Neuronal stem cell (in vitro differentiated cells): ENCODE results near the gene ABHD5.

Source experiments
- DNase-seq: peaks from one replicate; pipeline ENCODE4 v3.0.0-alpha.2; 2013; ENCODE audit warnings: low spot score
- H2AFZ ChIP-seq: one replicate; pipeline ENCODE4 v1.6.1; 2013; ENCODE audit warnings: mild to moderate bottlenecking, low read length, inconsistent platforms
- H2AK5ac ChIP-seq: 2 replicates; pipeline ENCODE4 v1.6.1; 2013; ENCODE audit warnings: low read depth, mild to moderate bottlenecking, inconsistent platforms, low read length, moderate library complexity, mixed read lengths
- H2BK120ac ChIP-seq: 2 replicates; pipeline ENCODE4 v1.6.1; 2013; ENCODE audit warnings: low read depth, mild to moderate bottlenecking, inconsistent platforms, low read length, moderate library complexity, mixed read lengths
- H2BK12ac ChIP-seq: one replicate; pipeline ENCODE4 v1.6.1; 2013; ENCODE audit warnings: low read length, inconsistent platforms
- H2BK15ac ChIP-seq: 2 replicates; pipeline ENCODE4 v1.6.1; 2013; ENCODE audit warnings: mild to moderate bottlenecking, low read length, inconsistent platforms, mixed read lengths
- H2BK5ac ChIP-seq: one replicate; pipeline ENCODE4 v1.6.1; 2013; ENCODE audit warnings: inconsistent platforms, mild to moderate bottlenecking, low read length, moderate library complexity
- H3K14ac ChIP-seq: one replicate; pipeline ENCODE4 v1.6.1; 2013; ENCODE audit warnings: low read length, inconsistent platforms
- H3K18ac ChIP-seq: 2 replicates; pipeline ENCODE4 v1.6.1; 2013; ENCODE audit warnings: low read length, inconsistent platforms
- H3K23ac ChIP-seq: 2 replicates; pipeline ENCODE4 v1.6.1; 2013; ENCODE audit warnings: low read depth, mild to moderate bottlenecking, mixed read lengths, low read length, inconsistent platforms; ENCODE audit not compliant: poor library complexity
- H3K27ac ChIP-seq: replicated peaks from 3 replicates; pipeline ENCODE4 v1.5.1; 2013; ENCODE audit warnings: low read length, inconsistent platforms
- H3K27me3 ChIP-seq, 3 experiments: 2 replicates each; pipeline ENCODE4 v1.6.1; 2013; ENCODE audit warnings: low read length in 3 of 3, mild to moderate bottlenecking in 2 of 3, inconsistent platforms in 1 of 3, low read depth in 1 of 3, mixed read lengths in 1 of 3, moderate library complexity in 1 of 3; ENCODE audit not compliant: control insufficient read depth in 3 of 3, insufficient read depth in 3 of 3
- H3K36me3 ChIP-seq, 2 donors: replicated peaks in 1 of 2; 2 replicates each; pipeline ENCODE4 v1.6.1; 2013; ENCODE audit warnings: low read length in 2 of 2; ENCODE audit not compliant: control insufficient read depth in 2 of 2, insufficient read depth in 2 of 2
- H3K4ac ChIP-seq: 2 replicates; pipeline ENCODE4 v1.6.1; 2013; ENCODE audit warnings: inconsistent platforms, mild to moderate bottlenecking, low read length, moderate library complexity
- H3K4me1 ChIP-seq, 2 donors: 1 replicate in 1 of 2; 2 replicates in 1 of 2; pipeline ENCODE4 v1.6.1; 2013; ENCODE audit warnings: low read length in 2 of 2, low read depth in 1 of 2; ENCODE audit not compliant: control insufficient read depth in 2 of 2, insufficient read depth in 1 of 2
- H3K4me2 ChIP-seq: one replicate; pipeline ENCODE4 v1.6.1; 2013; ENCODE audit warnings: mild to moderate bottlenecking, low read length, inconsistent platforms; ENCODE audit not compliant: insufficient read depth, poor library complexity, severe bottlenecking
- H3K4me3 ChIP-seq, 2 donors: 2 replicates each; pipeline ENCODE4 v1.5.1; 2013; ENCODE audit warnings: low read length in 2 of 2, mild to moderate bottlenecking in 2 of 2, inconsistent platforms in 1 of 2, moderate library complexity in 1 of 2
- H3K79me1 ChIP-seq: one replicate; pipeline ENCODE4 v1.6.1; 2013; ENCODE audit warnings: low read depth, mild to moderate bottlenecking, inconsistent platforms, low read length, moderate library complexity
- H3K9ac ChIP-seq: one replicate; pipeline ENCODE4 v1.6.1; 2013; ENCODE audit warnings: mild to moderate bottlenecking, low read depth, low read length, inconsistent platforms; ENCODE audit not compliant: poor library complexity
- H3K9me3 ChIP-seq, 2 donors: replicated peaks in 1 of 2; 2 replicates each; pipeline versions ENCODE3 to v1.6.1; 2013; ENCODE audit warnings: low read length in 2 of 2, mild to moderate bottlenecking in 2 of 2, inconsistent platforms in 1 of 2, low read depth in 1 of 2, mixed read lengths in 1 of 2, moderate library complexity in 1 of 2; ENCODE audit not compliant: control insufficient read depth in 2 of 2, insufficient read depth in 1 of 2
- H4K8ac ChIP-seq: one replicate; pipeline ENCODE4 v1.6.1; 2013; ENCODE audit warnings: low read depth, mild to moderate bottlenecking, inconsistent platforms, low read length, moderate library complexity
- H4K91ac ChIP-seq: one replicate; pipeline ENCODE4 v1.6.1; 2013; ENCODE audit warnings: low read length, low read depth, mild to moderate bottlenecking, inconsistent platforms; ENCODE audit not compliant: poor library complexity
- WGBS, 2 donors: extraction: QIAGEN DNeasy Blood & Tissue Kit; methylation state at CpG; one replicate each; pipeline ENCODE4 v1.1.7; 2013; ENCODE audit warnings: missing lambda C conversion rate in 2 of 2, mixed read lengths in 1 of 2; ENCODE audit not compliant: insufficient read length in 2 of 2, insufficient replicate concordance in 1 of 2; ENCODE audit errors: extremely low coverage in 2 of 2; 5-methylcytosine and 5-hydroxymethylcytosine counted together

ABHD5 gene

GRCh38 chr3:43758592-43759225 lies 68.0 kb downstream of the ABHD5 start:
- no peak for DNase-seq
- Histone ChIP-seq H2AFZ (no peak overlapping the region), H2BK12ac (no peak overlapping the region), H4K8ac (no peak overlapping the region), H3K27ac (no peak overlapping the region), H3K79me1 (no peaks in the 10 kb centered on the region), H3K14ac (no peak overlapping the region), H2BK5ac (no peak overlapping the region), H3K23ac (no peak overlapping the region), H3K9ac (no peak overlapping the region), H3K9me3 (no peaks in the 10 kb centered on the region), H3K27me3 (no peaks in the 10 kb centered on the region), H2BK120ac (no peak overlapping the region), H3K4me2 (no peak overlapping the region), H2AK5ac (no peak overlapping the region), H3K18ac (no peak overlapping the region), H3K36me3 (no peaks in the 10 kb centered on the region), H3K4me3 (no peak overlapping the region), H3K4me1 (peaks cover 6 to 10% of the 10 kb centered on the region in 2 donors), H3K4ac (no peak overlapping the region), H4K91ac (no peak overlapping the region), H2BK15ac (no peak overlapping the region)
- WGBS, 2 donors = no CpG with 5 or more reads among the region's 4 CpGs

- Histone ChIP-seq H2BK5ac (no peak overlapping the region), H2BK120ac (no peak overlapping the region), H3K9me3 (no peaks in the 10 kb centered on the region), H4K8ac (no peak overlapping the region), H3K27ac (no peak overlapping the region), H3K14ac (no peak overlapping the region), H3K18ac (no peak overlapping the region), H3K4ac (no peak overlapping the region), H3K4me1 (peaks cover 6 to 9% of the 10 kb centered on the region in 2 donors), H2BK15ac (no peak overlapping the region), H3K27me3 (no peaks in the 10 kb centered on the region), H3K4me2 (no peak overlapping the region), H2AK5ac (no peak overlapping the region), H3K4me3 (no peak overlapping the region), H3K23ac (no peak overlapping the region), H3K36me3 (no peaks in the 10 kb centered on the region), H4K91ac (no peak overlapping the region), H3K9ac (no peak overlapping the region), H2BK12ac (no peak overlapping the region), H2AFZ (no peak overlapping the region), H3K79me1 (no peaks in the 10 kb centered on the region)
- no peak for DNase-seq
- WGBS, 2 donors = no CpG with 5 or more reads among the region's 6 CpGs
These were observed 68.6 kb downstream of the ABHD5 start for GRCh38 chr3:43759297-43759782.

- H4K8ac ChIP-seq = no peak overlapping the region
- WGBS, 2 donors = no CpG with 5 or more reads among the region's 2 CpGs
These were observed 69.2 kb downstream of the ABHD5 start for GRCh38 chr3:43759938-43760337.

GRCh38 chr3:43760938-43761337 lies 70.2 kb downstream of the ABHD5 start:
- H2BK12ac ChIP-seq = no peak overlapping the region
- no peak overlapping the region for H3K18ac ChIP-seq
- no peaks in the 10 kb centered on the region for H3K9me3 ChIP-seq
- no peak overlapping the region for H3K14ac ChIP-seq
- no peaks in the 10 kb centered on the region for H3K79me1 ChIP-seq
- H3K4me2 ChIP-seq = no peak overlapping the region
- peaks cover 6 to 12% of the 10 kb centered on the region in 2 donors for H3K4me1 ChIP-seq
- H3K27ac ChIP-seq = no peak overlapping the region
- no peak overlapping the region for H2AFZ ChIP-seq
- H3K9ac ChIP-seq = no peak overlapping the region
- no peaks in the 10 kb centered on the region for H3K27me3 ChIP-seq
- H4K91ac ChIP-seq = no peak overlapping the region
- no peak overlapping the region for H3K23ac ChIP-seq
- no peak overlapping the region for H4K8ac ChIP-seq
- H3K36me3 ChIP-seq = no peaks in the 10 kb centered on the region
- no CpG with 5 or more reads among the region's 4 CpGs for WGBS, 2 donors
- H3K4ac ChIP-seq = no peak overlapping the region
- no peak for DNase-seq
- no peak overlapping the region for H2BK120ac ChIP-seq
- no peak overlapping the region for H2AK5ac ChIP-seq
- H3K4me3 ChIP-seq = no peak overlapping the region
- no peak overlapping the region for H2BK15ac ChIP-seq
- no peak overlapping the region for H2BK5ac ChIP-seq

More at GRCh38 chr3:43759938-43760337, 69.2 kb downstream of the ABHD5 start:
- no peak overlapping the region for H2BK12ac ChIP-seq
- no peak for DNase-seq
- no peak overlapping the region for H2BK120ac ChIP-seq
- no peak overlapping the region for H3K4ac ChIP-seq
- no peak overlapping the region for H3K18ac ChIP-seq
- no peak overlapping the region for H2BK5ac ChIP-seq
- H3K79me1 ChIP-seq = no peaks in the 10 kb centered on the region
- H2AFZ ChIP-seq = no peak overlapping the region
- no peak overlapping the region for H3K27ac ChIP-seq
- H2BK15ac ChIP-seq = no peak overlapping the region
- no peak overlapping the region for H3K4me3 ChIP-seq
- no peaks in the 10 kb centered on the region for H3K9me3 ChIP-seq
- no peak overlapping the region for H3K14ac ChIP-seq
- no peak overlapping the region for H2AK5ac ChIP-seq
- H3K4me2 ChIP-seq = no peak overlapping the region
- no peak overlapping the region for H4K91ac ChIP-seq
- H3K27me3 ChIP-seq = no peaks in the 10 kb centered on the region
- no peaks in the 10 kb centered on the region for H3K36me3 ChIP-seq
- peaks cover 6 to 10% of the 10 kb centered on the region in 2 donors for H3K4me1 ChIP-seq
- no peak overlapping the region for H3K9ac ChIP-seq
- H3K23ac ChIP-seq = no peak overlapping the region
